M059J (cell line): ENCODE data around the gene AGAP1. TPM values are rescaled to one million over a fixed set of nuclear protein-coding genes. Genes with fewer than 3 reads are reported as not detected.

ENCODE experiments used
- DNase-seq: peaks from one replicate; pipeline ENCODE4 v3.0.0-alpha.2; 2012; ENCODE audit warnings: low read depth
- total RNA-seq: library from RNA; depleted of rRNA; stranded (reverse); fragments of >200 nt; shearing (Covaris generic); gene quantifications from 2 replicates; pipeline ENCODE4 v1.2.3, GENCODE V29; 2014

AGAP1 gene
- total RNA-seq, 1 experiment from 2014 or later = 8.7 TPM

GRCh38 chr2:236036045-236036444 is 542.2 kb downstream of the AGAP1 start:
- DNase-seq = no peak

GRCh38 chr2:236038096-236038495 is 544.3 kb downstream of the AGAP1 start:
- DNase-seq = no peak

GRCh38 chr2:236040600-236041328 is 546.9 kb downstream of the AGAP1 start:
- DNase-seq = no peak

DNA sequence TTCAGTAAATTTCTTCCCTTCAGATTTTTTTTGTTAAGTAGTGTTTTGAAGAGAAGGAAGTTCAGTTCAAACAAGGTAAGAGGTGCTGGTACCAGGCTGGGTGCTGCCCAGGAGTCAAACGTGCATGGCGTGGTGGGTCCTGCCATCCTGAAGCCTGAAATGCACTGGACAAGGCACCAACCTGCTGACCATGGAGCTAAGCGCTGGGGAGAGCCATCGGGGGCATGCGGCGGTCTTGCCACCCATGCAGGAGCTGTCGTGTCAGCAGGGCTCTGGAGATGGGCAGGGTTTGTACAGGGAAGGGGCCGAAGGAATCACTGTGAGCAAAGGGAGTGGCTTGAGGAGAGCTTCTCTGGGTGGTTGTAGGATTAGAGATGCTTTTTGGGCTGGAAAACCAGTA is 547.8 kb downstream of the AGAP1 start:
- no peak for DNase-seq

DNA sequence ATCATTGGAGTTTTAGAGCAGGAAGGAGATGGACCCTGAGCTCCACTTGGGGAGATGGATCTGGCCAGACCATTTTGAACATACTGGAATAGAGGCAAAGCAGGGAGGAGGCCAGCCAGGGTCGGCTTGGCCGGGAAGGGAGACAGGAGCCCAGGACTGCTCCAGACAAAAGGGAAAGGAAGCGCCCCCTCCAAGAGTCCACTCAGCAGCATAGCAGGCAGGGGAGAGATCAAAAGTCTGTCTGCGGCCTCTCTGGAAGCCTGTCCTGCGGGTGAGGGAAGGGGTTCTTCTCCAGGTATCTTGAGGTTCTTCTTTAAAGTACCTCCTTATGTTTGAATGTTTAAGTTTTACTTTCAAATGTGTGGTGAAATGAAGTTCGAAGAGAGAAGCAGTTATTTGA is 548.2 kb downstream of the AGAP1 start:
- DNase-seq = no peak

DNA sequence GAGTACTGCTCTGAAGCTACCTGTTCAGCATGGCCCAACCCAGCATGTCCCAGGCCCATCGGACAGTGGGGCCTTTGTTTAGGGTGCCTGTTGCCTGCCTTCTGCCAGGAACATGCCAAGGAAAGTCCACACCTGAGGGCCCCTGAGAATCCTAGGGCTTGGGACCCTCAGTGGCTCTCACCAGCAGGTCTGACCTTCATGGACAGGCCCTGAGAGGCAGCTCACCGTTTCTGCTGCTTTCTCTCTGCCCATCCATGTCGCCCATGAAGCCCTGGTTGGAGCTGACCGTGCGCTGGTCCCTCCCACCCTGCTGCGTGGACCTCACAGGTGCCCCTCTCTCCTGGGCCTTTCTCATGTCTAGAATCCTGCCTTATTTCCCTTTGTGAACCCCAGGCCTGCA is 550.3 kb downstream of the AGAP1 start:
- no peak for DNase-seq

GRCh38 chr2:236045251-236046235 is 551.7 kb downstream of the AGAP1 start:
- DNase-seq = peak; percentile 30

DNA sequence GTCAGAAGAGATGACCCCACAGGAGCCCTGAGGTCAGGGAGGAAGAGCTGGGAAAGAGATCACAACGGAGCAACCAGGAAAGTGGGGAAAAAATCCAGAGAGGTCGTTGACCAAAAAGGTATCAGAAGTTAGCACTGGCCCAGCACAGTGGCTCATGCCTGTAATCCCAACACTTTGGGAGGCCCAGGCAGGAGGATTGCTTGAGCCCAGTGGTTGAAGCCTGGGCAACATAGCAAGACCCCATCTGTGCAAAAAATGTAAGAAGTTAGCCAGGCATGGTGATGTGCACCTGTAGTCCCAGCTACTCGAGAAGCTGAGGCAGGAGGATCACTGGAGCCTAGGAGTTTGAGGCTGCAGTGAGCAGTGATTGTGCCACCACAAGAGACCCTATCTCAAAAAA is 552.9 kb downstream of the AGAP1 start:
- no peak for DNase-seq

GRCh38 chr2:236047176-236047575 is 553.3 kb downstream of the AGAP1 start:
- DNase-seq = no peak

GRCh38 chr2:236047886-236048540 is 554.2 kb downstream of the AGAP1 start:
- no peak for DNase-seq

DNA sequence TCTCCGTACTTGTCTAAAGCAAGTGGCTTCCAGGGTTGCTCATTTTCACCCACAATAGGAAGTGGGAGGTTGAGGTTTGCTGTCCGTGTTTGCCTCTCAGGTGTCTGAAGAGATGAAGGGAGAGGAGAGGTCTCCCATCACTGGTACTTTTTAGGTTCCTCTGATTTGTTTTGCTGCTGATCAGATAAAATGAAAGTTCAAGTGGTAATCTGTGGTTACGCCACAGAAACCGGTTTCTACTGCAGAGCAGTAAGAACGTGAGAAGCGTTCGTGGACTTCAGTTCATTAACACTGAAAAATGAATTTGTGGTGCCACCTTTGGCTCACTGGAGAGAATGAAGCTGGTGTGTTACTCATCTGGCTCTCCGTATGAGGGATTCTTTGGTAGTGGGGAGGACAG is 556.1 kb downstream of the AGAP1 start:
- no peak for DNase-seq

DNA sequence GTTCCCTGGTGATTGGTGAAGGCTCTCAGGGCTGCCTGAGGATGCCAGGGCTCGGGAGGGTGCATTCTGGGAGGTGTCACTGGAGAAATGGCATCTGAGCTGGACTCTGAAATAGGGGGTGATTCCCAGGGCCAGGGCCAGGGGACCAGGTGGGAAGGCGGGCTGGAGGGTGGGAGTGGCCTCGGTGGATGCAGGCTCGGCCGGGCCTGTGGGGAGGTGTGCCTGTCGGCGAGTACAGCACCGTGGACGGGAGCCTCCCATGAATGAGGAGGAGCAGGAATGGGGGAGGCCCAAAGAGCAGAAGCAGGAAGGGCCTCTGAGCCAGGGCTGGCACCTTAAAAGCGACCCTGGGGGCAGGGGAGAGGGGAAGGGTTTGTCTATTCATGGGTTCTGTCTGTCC is 557.5 kb downstream of the AGAP1 start:
- no peak for DNase-seq

DNA sequence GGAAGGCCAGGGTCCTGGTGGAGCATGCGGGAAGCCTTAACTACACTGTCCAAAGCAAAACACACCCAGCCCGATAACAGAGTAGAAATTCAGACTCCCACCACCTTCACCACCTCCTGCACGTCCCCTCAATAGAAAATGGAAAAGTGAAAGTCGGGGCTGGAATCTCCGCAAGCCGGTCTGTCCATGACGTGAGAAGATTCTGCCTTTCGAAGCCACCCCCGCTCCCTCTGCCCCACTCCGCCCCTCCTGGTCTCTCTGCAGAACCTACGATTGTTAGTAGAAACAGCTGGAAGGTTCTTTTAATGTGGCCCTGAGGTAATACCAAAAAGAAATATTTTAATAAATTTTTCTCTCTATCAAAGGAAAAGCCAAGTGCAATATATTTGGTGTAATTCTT is 558.0 kb downstream of the AGAP1 start:
- no peak for DNase-seq

DNA sequence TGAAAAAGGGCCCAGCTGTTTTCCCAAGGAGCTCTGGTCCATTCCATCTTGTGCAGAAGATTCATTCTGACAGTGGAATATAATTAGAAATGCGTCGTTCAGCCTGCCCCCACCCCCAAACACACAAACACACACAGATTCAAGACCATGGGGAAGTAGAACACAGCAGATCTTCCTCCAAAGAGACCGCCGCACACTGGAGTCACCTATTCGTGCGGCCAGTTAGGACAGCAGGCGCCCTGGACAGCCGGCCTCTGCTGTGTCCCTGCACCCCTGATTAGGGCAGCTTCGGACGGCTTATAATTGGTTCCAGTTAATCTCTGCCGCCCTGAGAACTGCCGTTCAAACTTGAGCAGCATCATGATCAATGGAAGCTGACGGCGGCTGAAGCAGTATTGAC is 558.4 kb downstream of the AGAP1 start:
- no peak for DNase-seq

DNA sequence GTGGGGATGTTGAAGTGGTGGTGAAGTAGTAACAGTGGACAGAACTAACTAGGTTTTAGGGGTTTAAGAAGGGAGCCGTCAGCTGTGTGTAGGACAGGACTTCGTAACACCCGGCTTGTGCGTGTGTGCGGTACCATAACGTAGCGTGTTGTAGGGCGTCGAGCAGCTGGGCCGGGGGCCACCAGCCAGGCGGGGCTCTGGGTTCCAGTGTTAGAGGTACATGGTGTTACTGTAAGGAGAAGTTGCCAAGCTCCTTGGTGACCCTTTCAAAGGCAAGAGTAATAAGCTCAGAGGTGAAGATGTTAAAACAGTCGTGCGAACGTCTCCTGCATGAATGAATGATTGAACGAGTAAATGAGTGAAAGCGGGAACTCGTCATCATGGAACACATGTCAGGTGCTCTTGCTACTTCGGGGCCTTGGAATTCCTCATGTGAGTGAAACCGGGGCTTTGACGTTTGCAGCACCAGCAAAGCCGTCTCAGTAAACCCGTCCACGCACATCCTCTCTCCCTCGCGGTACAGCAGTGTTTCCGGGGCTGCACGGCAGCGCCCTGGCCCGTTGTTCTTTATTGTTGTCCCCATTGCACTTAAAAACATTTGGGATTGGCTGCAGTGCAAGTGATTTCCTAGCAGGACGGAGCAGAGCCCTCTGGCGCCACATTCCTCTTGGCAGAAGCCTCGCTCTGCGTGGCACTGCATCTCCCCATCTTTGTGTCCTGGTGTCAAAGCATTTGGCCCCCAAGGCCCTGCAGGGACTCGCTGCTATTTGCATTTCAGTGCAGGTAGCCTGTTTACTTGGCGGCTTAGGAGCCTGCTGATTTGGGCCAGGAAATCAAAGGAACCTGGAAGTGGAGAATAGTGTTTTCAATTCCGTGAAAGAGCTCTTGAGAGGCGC is 559.3 kb downstream of the AGAP1 start:
- DNase-seq = no peak

DNA sequence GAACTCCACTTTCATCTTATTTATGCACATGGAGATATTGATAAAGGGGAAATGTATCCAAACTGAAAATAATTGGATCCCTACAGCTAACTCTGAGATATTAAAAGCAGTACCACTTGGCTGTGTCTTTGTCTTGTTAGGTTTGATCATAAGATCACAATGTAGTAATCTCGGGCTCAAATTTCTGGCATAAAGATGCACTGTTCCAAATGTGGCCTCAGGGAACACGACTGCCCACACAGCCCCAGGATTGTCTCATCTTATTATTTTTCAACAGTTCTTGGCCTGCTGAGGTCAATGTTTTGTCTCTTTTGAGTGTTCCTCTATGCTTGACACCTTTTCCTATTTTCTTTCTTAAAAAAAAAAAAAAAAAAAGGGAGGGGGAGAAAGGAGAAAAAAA is 560.3 kb downstream of the AGAP1 start:
- no peak for DNase-seq

- DNase-seq = no peak
These were observed 560.9 kb downstream of the AGAP1 start for GRCh38 chr2:236054621-236055305.

- DNase-seq = no peak
These were observed 561.6 kb downstream of the AGAP1 start for GRCh38 chr2:236055471-236055870.

- no peak for DNase-seq
These were observed 562.3 kb downstream of the AGAP1 start for GRCh38 chr2:236056141-236056540.

GRCh38 chr2:236057375-236057774 is 563.5 kb downstream of the AGAP1 start:
- DNase-seq = no peak

DNA sequence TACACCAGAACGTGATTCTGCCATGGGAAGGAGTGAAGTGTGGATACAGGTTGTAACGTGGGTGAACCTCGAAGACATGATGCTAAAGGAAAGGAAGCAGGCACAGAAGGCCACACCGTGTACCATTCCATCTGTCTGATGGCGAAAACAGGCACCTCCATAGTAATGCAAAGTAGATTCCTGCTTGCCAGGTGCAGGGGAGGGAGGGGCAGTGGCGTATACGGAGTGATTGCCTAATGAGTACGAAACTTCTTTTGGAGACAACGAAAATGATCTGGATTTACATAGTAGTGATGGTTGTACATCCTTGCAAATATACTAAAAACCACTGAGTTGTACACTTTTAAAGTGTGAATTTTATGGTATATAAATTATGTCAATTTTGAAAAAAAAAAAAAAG is 567.7 kb downstream of the AGAP1 start:
- no peak for DNase-seq
